ENCODE data around the gene TANC1. TPM values are rescaled to one million over a fixed set of nuclear protein-coding genes. Genes with fewer than 3 reads are reported as not detected.

The TANC1 gene
- total and polyA plus RNA-seq, 5 experiments from 2014 or later, result 0.05 to 0.17 (median 0.09) TPM; not detected in 1

- peaks cover 0 to 16% (median 2%) of the 10 kb centered on the region in 5 donors for H3K27me3 Mint-ChIP-seq
- DNase-seq, result no peak
- no peak overlapping the region for H3K4me3 Mint-ChIP-seq
- H3K9me3 Mint-ChIP-seq, result peaks cover 0 to 3% (median 0%) of the 10 kb centered on the region in 9 donors
- no peaks in the 10 kb centered on the region for H3K4me1 Mint-ChIP-seq
- POLR2A ChIA-PET, result no interaction called here
- no peak for ATAC-seq
- no peak overlapping the region for H3K27ac Mint-ChIP-seq
- no peaks in the 10 kb centered on the region for H3K36me3 Mint-ChIP-seq
Measured at GRCh38 chr2:159044804-159045286, 76.4 kb downstream of the TANC1 start.

GRCh38 chr2:159045545-159046454 is 77.4 kb downstream of the TANC1 start:
- no peak overlapping the region for H3K27ac Mint-ChIP-seq
- POLR2A ChIA-PET, result no interaction called here
- DNase-seq, result no peak
- H3K36me3 Mint-ChIP-seq, result no peaks in the 10 kb centered on the region
- peaks cover 0 to 9% (median 2%) of the 10 kb centered on the region in 5 donors for H3K27me3 Mint-ChIP-seq
- no peak overlapping the region for H3K4me3 Mint-ChIP-seq
- peaks cover 0 to 3% (median 0%) of the 10 kb centered on the region in 9 donors for H3K9me3 Mint-ChIP-seq
- H3K4me1 Mint-ChIP-seq, result no peaks in the 10 kb centered on the region
- no peak for ATAC-seq

GRCh38 chr2:159046966-159047365 is 78.5 kb downstream of the TANC1 start:
- Mint-ChIP-seq H3K27me3 (peaks cover 0 to 7% (median 2%) of the 10 kb centered on the region in 5 donors), H3K9me3 (peaks cover 0 to 3% (median 0%) of the 10 kb centered on the region in 9 donors), H3K4me3 (no peak overlapping the region), H3K36me3 (no peaks in the 10 kb centered on the region), H3K4me1 (no peaks in the 10 kb centered on the region), H3K27ac (no peak overlapping the region)
- no peak for DNase-seq
- POLR2A ChIA-PET, result no interaction called here
- no peak for ATAC-seq

GRCh38 chr2:159050426-159050825 is 82.0 kb downstream of the TANC1 start:
- DNase-seq, result no peak
- no peak for ATAC-seq
- Mint-ChIP-seq H3K9me3 (no peaks in the 10 kb centered on the region), H3K4me1 (no peaks in the 10 kb centered on the region), H3K36me3 (no peaks in the 10 kb centered on the region), H3K27me3 (peaks cover 0 to 4% (median 0%) of the 10 kb centered on the region in 5 donors), H3K4me3 (no peak overlapping the region), H3K27ac (no peak overlapping the region)
- POLR2A ChIA-PET, result no interaction called here

- no peaks in the 10 kb centered on the region for H3K9me3 Mint-ChIP-seq
- H3K4me3 Mint-ChIP-seq, result no peak overlapping the region
- H3K27ac Mint-ChIP-seq, result no peak overlapping the region
- peaks cover 0 to 4% (median 0%) of the 10 kb centered on the region in 5 donors for H3K27me3 Mint-ChIP-seq
- H3K36me3 Mint-ChIP-seq, result no peaks in the 10 kb centered on the region
- H3K4me1 Mint-ChIP-seq, result no peaks in the 10 kb centered on the region
- POLR2A ChIA-PET, result no interaction called here
- DNase-seq, result no peak
- ATAC-seq, result no peak
Measured at GRCh38 chr2:159051133-159051532, 82.7 kb downstream of the TANC1 start.

GRCh38 chr2:159051661-159052060 is 83.2 kb downstream of the TANC1 start:
- DNase-seq (no peak), ATAC-seq (no peak)
- peaks cover 0 to 4% (median 0%) of the 10 kb centered on the region in 5 donors for H3K27me3 Mint-ChIP-seq
- POLR2A ChIA-PET, result no interaction called here
- H3K9me3 Mint-ChIP-seq, result no peaks in the 10 kb centered on the region
- H3K4me1 Mint-ChIP-seq, result no peaks in the 10 kb centered on the region
- no peak overlapping the region for H3K4me3 Mint-ChIP-seq
- no peak overlapping the region for H3K27ac Mint-ChIP-seq
- H3K36me3 Mint-ChIP-seq, result no peaks in the 10 kb centered on the region

GRCh38 chr2:159052157-159052601 is 83.7 kb downstream of the TANC1 start:
- H3K27me3 Mint-ChIP-seq, result peaks cover 0 to 4% (median 0%) of the 10 kb centered on the region in 5 donors
- POLR2A ChIA-PET, result no interaction called here
- H3K36me3 Mint-ChIP-seq, result no peaks in the 10 kb centered on the region
- no peak for DNase-seq
- ATAC-seq, result no peak
- no peaks in the 10 kb centered on the region for H3K9me3 Mint-ChIP-seq
- H3K27ac Mint-ChIP-seq, result no peak overlapping the region
- no peaks in the 10 kb centered on the region for H3K4me1 Mint-ChIP-seq
- no peak overlapping the region for H3K4me3 Mint-ChIP-seq

GRCh38 chr2:159053161-159054031 is 85.0 kb downstream of the TANC1 start:
- no peak for ATAC-seq
- Mint-ChIP-seq H3K9me3 (no peaks in the 10 kb centered on the region), H3K36me3 (no peaks in the 10 kb centered on the region), H3K27ac (no peak overlapping the region), H3K27me3 (peaks cover 0 to 4% (median 0%) of the 10 kb centered on the region in 5 donors), H3K4me1 (no peaks in the 10 kb centered on the region), H3K4me3 (no peak overlapping the region)
- POLR2A ChIA-PET, result interaction anchor here (0.6 kb wide), 1 partner anchor 34 kb away, joined by 3 read pairs; no protein-coding TSS in a partner anchor
- no peak for DNase-seq

GRCh38 chr2:159054032-159054334 is 85.5 kb downstream of the TANC1 start:
- no peak for ATAC-seq

GRCh38 chr2:159054985-159055384 is 86.5 kb downstream of the TANC1 start:
- ATAC-seq (no peak), DNase-seq (no peak)
- Mint-ChIP-seq H3K36me3 (no peaks in the 10 kb centered on the region), H3K27ac (no peak overlapping the region), H3K4me1 (no peaks in the 10 kb centered on the region), H3K27me3 (no peaks in the 10 kb centered on the region), H3K9me3 (no peaks in the 10 kb centered on the region), H3K4me3 (no peak overlapping the region)
- POLR2A ChIA-PET, result no interaction called here

More at GRCh38 chr2:159054032-159054334, 85.5 kb downstream of the TANC1 start:
- DNase-seq, result no peak
- Mint-ChIP-seq H3K27ac (no peak overlapping the region), H3K4me1 (no peaks in the 10 kb centered on the region), H3K9me3 (no peaks in the 10 kb centered on the region), H3K4me3 (no peak overlapping the region), H3K36me3 (no peaks in the 10 kb centered on the region), H3K27me3 (peaks cover 0 to 4% (median 0%) of the 10 kb centered on the region in 5 donors)
- POLR2A ChIA-PET, result no interaction called here

- H3K36me3 Mint-ChIP-seq, result no peaks in the 10 kb centered on the region
- POLR2A ChIA-PET, result no interaction called here
- no peaks in the 10 kb centered on the region for H3K9me3 Mint-ChIP-seq
- no peak for DNase-seq
- H3K27me3 Mint-ChIP-seq, result peaks cover 0 to 2% (median 0%) of the 10 kb centered on the region in 5 donors
- no peak overlapping the region for H3K27ac Mint-ChIP-seq
- ATAC-seq, result no peak
- H3K4me3 Mint-ChIP-seq, result no peak overlapping the region
- no peaks in the 10 kb centered on the region for H3K4me1 Mint-ChIP-seq
Measured at GRCh38 chr2:159060518-159060917, 92.1 kb downstream of the TANC1 start.

GRCh38 chr2:159063677-159064076 is 95.2 kb downstream of the TANC1 start:
- POLR2A ChIA-PET, result no interaction called here
- Mint-ChIP-seq H3K36me3 (no peaks in the 10 kb centered on the region), H3K4me1 (no peaks in the 10 kb centered on the region), H3K27ac (no peak overlapping the region), H3K27me3 (peaks cover 0 to 2% (median 0%) of the 10 kb centered on the region in 5 donors), H3K9me3 (no peaks in the 10 kb centered on the region), H3K4me3 (no peak overlapping the region)
- ATAC-seq, result no peak
- DNase-seq, result no peak
